SU-DHL-6 (cell line): ENCODE data around the gene CNDP1.
A peak's percentile ranks its signal among the peaks of the same experiment; 100 is the strongest.

Experiments
- H2AFZ ChIP-seq: fragments of 200-600 bp; sonication (generic); 2 replicates; pipeline ENCODE4 v1.6.1; 2014; ENCODE audit warnings: low read depth, mild to moderate bottlenecking, moderate library complexity, mixed read lengths, antibody characterized with exemption, low read length; ENCODE audit not compliant: severe bottlenecking
- H3F3A ChIP-seq: fragments of 200-600 bp; shearing (Covaris generic); 2 replicates; pipeline ENCODE4 v1.6.0; 2016; ENCODE audit warnings: antibody characterized with exemption, mild to moderate bottlenecking; ENCODE audit not compliant: insufficient read depth
- H3K27ac ChIP-seq: fragments of 200-600 bp; sonication (generic); 2 replicates; pipeline ENCODE4 v1.5.1; 2016; ENCODE audit warnings: low read depth, mild to moderate bottlenecking, low read length, moderate library complexity, mixed read lengths
- H3K27me3 ChIP-seq: fragments of 200-600 bp; sonication (generic), shearing (Covaris generic); 2 replicates; pipeline ENCODE4 v1.6.0; 2014; ENCODE audit warnings: mild to moderate bottlenecking, low read length
- H3K36me3 ChIP-seq: fragments of 200-600 bp; sonication (generic); 2 replicates; pipeline ENCODE4 v1.6.1; 2014; ENCODE audit warnings: mild to moderate bottlenecking, low read length, mixed read lengths
- H3K4me2 ChIP-seq: fragments of 300-600, 200-600 bp; shearing (Covaris generic), sonication (generic); 2 replicates; pipeline ENCODE4 v1.6.0; 2014; ENCODE audit warnings: low read length, low read depth, mild to moderate bottlenecking; ENCODE audit not compliant: poor library complexity, severe bottlenecking
- H3K4me3 ChIP-seq: fragments of 200-600 bp; sonication (generic); 2 replicates; pipeline ENCODE4 v1.5.1; 2014; ENCODE audit warnings: antibody characterized with exemption, low read length, mild to moderate bottlenecking, mixed read lengths; ENCODE audit not compliant: insufficient read depth, poor library complexity, severe bottlenecking
- H3K79me2 ChIP-seq: fragments of 200-600 bp; sonication (generic); 2 replicates; pipeline ENCODE4 v1.6.1; 2014; ENCODE audit warnings: mild to moderate bottlenecking, low read length, moderate library complexity; ENCODE audit not compliant: insufficient read depth
- H3K9ac ChIP-seq: fragments of 200-600 bp; sonication (generic); 2 replicates; pipeline ENCODE4 v1.7.0; 2014; ENCODE audit warnings: mild to moderate bottlenecking, low read length
- H3K9me2 ChIP-seq: fragments of 200-600 bp; sonication (generic); replicated peaks from 2 replicates; pipeline ENCODE4 v1.6.1; 2014; ENCODE audit warnings: low read length; ENCODE audit not compliant: insufficient read depth
- H3K9me3 ChIP-seq: fragments of 200-600 bp; sonication (generic); 2 replicates; pipeline ENCODE4 v1.6.1; 2014; ENCODE audit warnings: low read length, mixed read lengths; ENCODE audit not compliant: insufficient read depth
- H4K20me1 ChIP-seq: fragments of 200-600 bp; sonication (generic); 2 replicates; pipeline ENCODE4 v1.6.1; 2014; ENCODE audit warnings: low read depth, mild to moderate bottlenecking, antibody characterized with exemption, low read length, moderate library complexity, mixed read lengths
- EZH2phosphoT487 ChIP-seq: fragments of 200-600 bp; sonication (generic), shearing (Covaris generic); conservative IDR thresholded peaks from 2 replicates; pipeline ENCODE4 v1.6.1; 2018; ENCODE audit warnings: mild to moderate bottlenecking, antibody characterized with exemption, low read length, moderate library complexity, mixed read lengths
- TF ChIP-seq, protein P1 (sequence below): fragments of 200-600 bp; sonication (generic); IDR thresholded peaks from one replicate; pipeline ENCODE4 v1.5.1; 2017; ENCODE audit warnings: antibody characterized with exemption, mild to moderate bottlenecking, low read length, moderate library complexity; ENCODE audit not compliant: insufficient read depth, poor library complexity, severe bottlenecking

Gene CNDP1

DNA sequence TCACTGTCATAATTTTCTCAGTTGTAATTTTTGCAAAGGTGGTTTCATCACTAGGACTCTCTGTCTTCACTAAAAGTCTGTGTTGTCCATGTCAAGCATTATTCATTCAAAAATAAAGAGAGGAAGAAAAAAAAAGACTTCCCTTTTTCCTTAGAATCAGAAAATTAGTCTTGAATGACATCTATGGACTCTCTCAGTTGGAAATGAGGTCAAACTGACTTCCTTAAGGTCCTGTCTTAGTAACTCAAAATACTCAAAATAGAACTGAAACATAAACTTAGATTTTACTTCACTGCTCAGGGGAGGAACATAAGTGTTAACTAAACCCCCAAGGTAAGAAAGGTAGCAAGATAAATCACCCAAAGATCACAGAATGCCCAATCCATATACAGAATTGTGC, 61.1 kb downstream of the CNDP1 start:
- Histone ChIP-seq H3K9me2 (no peaks in the 10 kb centered on the region), H3K36me3 (0 out of 2 replicates have a peak, but pooled peaks cover 3% of the 10 kb centered on the region), H3K79me2 (peaks cover 39% of the 10 kb centered on the region), H3K9ac (no peak overlapping the region), H4K20me1 (no peaks in the 10 kb centered on the region), H3F3A (0 out of 2 replicates have a peak, but pooled peaks cover 6% of the 10 kb centered on the region), H3K27ac (no peak overlapping the region), H3K4me3 (no peak overlapping the region), H2AFZ (no peak overlapping the region), H3K4me2 (peak overlapping the region; percentile 84), H3K9me3 (no peaks in the 10 kb centered on the region), H3K27me3 (no peaks in the 10 kb centered on the region)
- TF ChIP-seq, protein P1, sequence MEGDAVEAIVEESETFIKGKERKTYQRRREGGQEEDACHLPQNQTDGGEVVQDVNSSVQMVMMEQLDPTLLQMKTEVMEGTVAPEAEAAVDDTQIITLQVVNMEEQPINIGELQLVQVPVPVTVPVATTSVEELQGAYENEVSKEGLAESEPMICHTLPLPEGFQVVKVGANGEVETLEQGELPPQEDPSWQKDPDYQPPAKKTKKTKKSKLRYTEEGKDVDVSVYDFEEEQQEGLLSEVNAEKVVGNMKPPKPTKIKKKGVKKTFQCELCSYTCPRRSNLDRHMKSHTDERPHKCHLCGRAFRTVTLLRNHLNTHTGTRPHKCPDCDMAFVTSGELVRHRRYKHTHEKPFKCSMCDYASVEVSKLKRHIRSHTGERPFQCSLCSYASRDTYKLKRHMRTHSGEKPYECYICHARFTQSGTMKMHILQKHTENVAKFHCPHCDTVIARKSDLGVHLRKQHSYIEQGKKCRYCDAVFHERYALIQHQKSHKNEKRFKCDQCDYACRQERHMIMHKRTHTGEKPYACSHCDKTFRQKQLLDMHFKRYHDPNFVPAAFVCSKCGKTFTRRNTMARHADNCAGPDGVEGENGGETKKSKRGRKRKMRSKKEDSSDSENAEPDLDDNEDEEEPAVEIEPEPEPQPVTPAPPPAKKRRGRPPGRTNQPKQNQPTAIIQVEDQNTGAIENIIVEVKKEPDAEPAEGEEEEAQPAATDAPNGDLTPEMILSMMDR, result no peak
- no peak for TF ChIP-seq EZH2phosphoT487

DNA sequence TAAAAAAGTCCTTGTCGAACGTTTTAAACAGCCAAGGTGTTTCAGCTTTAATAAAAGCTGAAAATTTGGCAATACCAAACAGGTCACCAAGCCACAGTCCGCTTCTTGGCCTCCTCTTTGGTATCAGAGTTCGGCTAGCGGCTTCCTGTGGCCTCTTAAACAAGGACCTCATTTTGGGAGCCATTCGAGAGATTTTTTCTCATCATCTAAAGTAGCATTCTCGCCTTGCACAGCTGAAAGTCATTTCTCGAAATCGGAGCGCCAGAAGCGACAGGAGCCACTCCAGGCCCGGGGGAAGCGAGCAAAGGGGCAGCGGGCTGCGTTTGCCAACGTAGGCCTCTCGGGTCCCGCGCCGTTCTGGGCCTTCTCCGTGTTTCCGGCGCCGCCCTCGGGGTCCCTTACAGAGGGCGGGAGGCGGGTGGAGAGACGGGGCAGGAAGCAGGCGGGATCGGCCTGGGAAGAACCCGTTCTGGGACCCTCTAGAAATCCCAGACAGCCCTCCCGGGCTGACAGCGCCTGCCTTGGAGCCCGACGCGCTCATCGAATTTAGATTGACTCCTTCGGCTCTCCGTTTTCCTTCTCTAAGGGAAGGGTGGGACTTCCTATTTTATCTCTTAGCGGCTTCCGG, 62.8 kb downstream of the CNDP1 start:
- Histone ChIP-seq H3K4me3 (peak overlapping the region; percentile 88), H3K9me3 (no peaks in the 10 kb centered on the region), H3K27me3 (no peaks in the 10 kb centered on the region), H2AFZ (peak overlapping the region; percentile 95), H3K9me2 (no peaks in the 10 kb centered on the region), H4K20me1 (no peaks in the 10 kb centered on the region), H3K9ac (peak overlapping the region; percentile 82), H3K4me2 (peak overlapping the region; percentile 84), H3K79me2 (peaks cover 57% of the 10 kb centered on the region), H3K36me3 (0 out of 2 replicates have a peak, but pooled peaks cover 3% of the 10 kb centered on the region), H3F3A (0 out of 2 replicates have a peak, but pooled peaks cover 6% of the 10 kb centered on the region), H3K27ac (peak overlapping the region; percentile 91)
- no peak for TF ChIP-seq EZH2phosphoT487
- TF ChIP-seq, protein P1, result no peak

- H3K36me3 ChIP-seq, result 0 out of 2 replicates have a peak, but pooled peaks cover 3% of the 10 kb centered on the region
- no peaks in the 10 kb centered on the region for H3K27me3 ChIP-seq
- H3K79me2 ChIP-seq, result peaks cover 63% of the 10 kb centered on the region
- H4K20me1 ChIP-seq, result no peaks in the 10 kb centered on the region
- no peaks in the 10 kb centered on the region for H3K9me2 ChIP-seq
- H3F3A ChIP-seq, result 0 out of 2 replicates have a peak, but pooled peaks cover 6% of the 10 kb centered on the region
- H3K9me3 ChIP-seq, result no peaks in the 10 kb centered on the region
- peak within 1 kb of the TSS; percentile 84 for H3K4me2 ChIP-seq
- peak within 1 kb of the TSS; percentile 88 for H3K4me3 ChIP-seq
- no peak for TF ChIP-seq EZH2phosphoT487
- TF ChIP-seq, protein P1, result no peak
- peak within 1 kb of the TSS; percentile 91 for H3K27ac ChIP-seq
- H2AFZ ChIP-seq, result peak within 1 kb of the TSS; percentile 95
- peak within 1 kb of the TSS; percentile 82 for H3K9ac ChIP-seq
Observed at GRCh38 chr18:74597662-74598349, 63.5 kb downstream of the CNDP1 start, which contains the start of gene ZNF407. TSS of gene ZNF407 (plus strand) at chr18:74597870. CDS start at chr18:74631020, 33,150 bp downstream.
